T-helper 2 cell treated with Interferon-gamma antibody and Interleukin-4, amounts not matched to agents 100 ng/mL and 5 ng/mL, for 36 hours (primary cell): ENCODE measurements around the gene MOK. TPM values are rescaled to one million over a fixed set of nuclear protein-coding genes. Genes with fewer than 3 reads are reported as not detected.

Source experiments
- intact Hi-C: fragments of 100-400 bp; cut with micrococcal nuclease; formaldehyde crosslinking; loops from one replicate; pipeline ENCODE4 v1.15.1; 2023
- total RNA-seq: library from RNA; stranded (reverse); gene quantifications from 2 replicates; pipeline ENCODE4 v1.2.3, GENCODE V29; 2022

Gene MOK
- total RNA-seq, 1 donor from 2014 or later: 3.8 TPM

- intact Hi-C loops: no loop called here
These were observed 16.8 kb downstream of the MOK start for GRCh38 chr14:102288139-102288538.

GRCh38 chr14:102285106-102285505, 19.9 kb downstream of the MOK start:
- intact Hi-C loops: no loop called here

GRCh38 chr14:102283631-102284129, 21.3 kb downstream of the MOK start:
- intact Hi-C loops: no loop called here

GRCh38 chr14:102282751-102283465, 22.1 kb downstream of the MOK start:
- intact Hi-C loops: no loop called here

GRCh38 chr14:102280376-102280962, 24.5 kb downstream of the MOK start:
- intact Hi-C loops: no loop called here

GRCh38 chr14:102279688-102280348, 25.1 kb downstream of the MOK start:
- intact Hi-C loops: no loop called here

- intact Hi-C loops: no loop called here
These were observed 25.7 kb downstream of the MOK start for GRCh38 chr14:102279282-102279681.

GRCh38 chr14:102278631-102278935, 26.4 kb downstream of the MOK start:
- intact Hi-C loops: no loop called here

GRCh38 chr14:102277874-102278630, 26.9 kb downstream of the MOK start:
- intact Hi-C loops: no loop called here

GRCh38 chr14:102275866-102276265, 29.1 kb downstream of the MOK start:
- intact Hi-C loops: no loop called here

GRCh38 chr14:102272392-102272791, 32.6 kb downstream of the MOK start:
- intact Hi-C loops: no loop called here

GRCh38 chr14:102264775-102265174, 40.2 kb downstream of the MOK start:
- intact Hi-C loops: no loop called here

- intact Hi-C loops: no loop called here
These were observed 40.6 kb downstream of the MOK start for GRCh38 chr14:102264355-102264754.

GRCh38 chr14:102262929-102263462, 42.0 kb downstream of the MOK start:
- intact Hi-C loops: no loop called here

- intact Hi-C loops: no loop called here
These were observed 46.8 kb downstream of the MOK start for GRCh38 chr14:102258136-102258535.

- intact Hi-C loops: no loop called here
These were observed 48.2 kb downstream of the MOK start for GRCh38 chr14:102256716-102257115.

GRCh38 chr14:102255401-102256190, 49.4 kb downstream of the MOK start:
- intact Hi-C loops: no loop called here

- intact Hi-C loops: no loop called here
These were observed 51.8 kb downstream of the MOK start for GRCh38 chr14:102252834-102253801.

GRCh38 chr14:102251161-102251560, 53.8 kb downstream of the MOK start:
- intact Hi-C loops: no loop called here

- intact Hi-C loops: no loop called here
These were observed 54.3 kb downstream of the MOK start for GRCh38 chr14:102250636-102251035.
